Neuron (in vitro differentiated cells): ENCODE results near the gene MBP.

Source experiments
- H2AFZ ChIP-seq: one replicate; pipeline ENCODE4 v1.6.1; 2013; ENCODE audit warnings: low read depth, mild to moderate bottlenecking, inconsistent platforms, low read length, moderate library complexity
- H3K27me3 ChIP-seq: one replicate; pipeline ENCODE4 v1.6.1; 2013; ENCODE audit warnings: low read length; ENCODE audit not compliant: insufficient read depth
- H3K36me3 ChIP-seq: one replicate; pipeline ENCODE4 v1.6.1; 2013; ENCODE audit warnings: low read length; ENCODE audit not compliant: insufficient read depth
- H3K4me1 ChIP-seq: one replicate; pipeline ENCODE4 v1.6.1; 2013; ENCODE audit warnings: low read length; ENCODE audit not compliant: insufficient read depth
- H3K4me3 ChIP-seq: 2 replicates; pipeline ENCODE4 v1.5.1; 2013; ENCODE audit warnings: mild to moderate bottlenecking, low read length, moderate library complexity
- H3K9me3 ChIP-seq: one replicate; pipeline ENCODE4 v1.6.1; 2013; ENCODE audit warnings: low read length

MBP gene

GRCh38 chr18:77058290-77058835 is 74.2 kb downstream of the MBP start:
- H3K36me3 ChIP-seq = no peaks in the 10 kb centered on the region
- no peak overlapping the region for H2AFZ ChIP-seq
- no peaks in the 10 kb centered on the region for H3K9me3 ChIP-seq
- peaks cover 19% of the 10 kb centered on the region for H3K4me1 ChIP-seq
- no peak overlapping the region for H3K4me3 ChIP-seq
- no peaks in the 10 kb centered on the region for H3K27me3 ChIP-seq

DNA sequence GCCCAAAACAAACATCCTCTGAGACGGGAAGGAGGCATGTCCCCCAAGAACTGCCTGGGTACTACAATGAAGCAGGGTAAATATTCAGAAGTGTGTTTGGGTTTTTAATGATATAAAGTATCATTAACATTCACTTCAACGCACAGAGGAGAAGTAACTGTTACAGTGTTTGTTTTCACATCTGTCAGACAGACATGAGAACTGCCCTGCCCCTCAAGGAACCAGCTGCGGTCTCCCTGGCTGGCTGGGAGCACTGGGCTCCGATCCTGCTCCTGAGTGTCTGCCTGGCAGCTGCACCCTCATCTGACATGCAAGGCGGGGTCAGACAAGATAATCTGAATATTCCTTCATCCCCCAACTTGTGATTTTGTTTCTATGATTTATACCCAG is 75.6 kb downstream of the MBP start:
- no peak overlapping the region for H3K4me3 ChIP-seq
- no peak overlapping the region for H2AFZ ChIP-seq
- no peaks in the 10 kb centered on the region for H3K36me3 ChIP-seq
- H3K9me3 ChIP-seq = no peaks in the 10 kb centered on the region
- H3K27me3 ChIP-seq = no peaks in the 10 kb centered on the region
- peaks cover 27% of the 10 kb centered on the region for H3K4me1 ChIP-seq

DNA sequence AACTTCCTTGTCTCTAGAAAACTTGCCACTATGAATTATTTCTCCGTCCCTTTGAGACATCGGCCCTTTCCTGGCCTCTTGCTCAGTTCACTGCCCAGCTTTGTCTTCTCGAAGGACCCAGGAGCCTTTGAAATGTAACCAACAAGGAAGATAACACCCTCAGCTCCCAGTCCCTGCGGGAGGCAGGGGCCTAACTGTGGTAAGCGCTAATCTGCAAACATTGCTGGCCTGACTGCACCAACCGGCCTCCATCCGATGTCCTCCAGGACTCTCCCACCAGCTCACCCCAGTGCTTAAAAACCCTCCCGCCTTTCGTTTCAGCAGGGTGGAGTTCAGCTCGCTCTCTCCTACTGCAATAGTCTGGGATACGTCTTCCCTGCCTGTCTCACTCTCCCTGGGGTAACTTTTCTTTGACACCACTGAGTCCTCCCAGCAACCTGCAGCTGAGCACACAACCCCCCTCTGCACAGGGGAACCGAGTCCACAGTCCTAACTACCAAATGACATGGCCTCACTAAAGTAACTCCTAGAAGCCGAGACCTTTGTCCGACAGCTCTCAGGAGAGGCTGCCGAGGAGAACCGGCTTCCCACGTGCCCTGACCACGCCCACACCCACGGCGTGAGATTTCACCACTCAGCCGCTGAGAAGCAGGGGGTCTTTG is 76.1 kb downstream of the MBP start:
- Histone ChIP-seq H2AFZ (no peak overlapping the region), H3K4me3 (no peak overlapping the region), H3K4me1 (peaks cover 29% of the 10 kb centered on the region), H3K36me3 (no peaks in the 10 kb centered on the region), H3K27me3 (no peaks in the 10 kb centered on the region), H3K9me3 (no peaks in the 10 kb centered on the region)

DNA sequence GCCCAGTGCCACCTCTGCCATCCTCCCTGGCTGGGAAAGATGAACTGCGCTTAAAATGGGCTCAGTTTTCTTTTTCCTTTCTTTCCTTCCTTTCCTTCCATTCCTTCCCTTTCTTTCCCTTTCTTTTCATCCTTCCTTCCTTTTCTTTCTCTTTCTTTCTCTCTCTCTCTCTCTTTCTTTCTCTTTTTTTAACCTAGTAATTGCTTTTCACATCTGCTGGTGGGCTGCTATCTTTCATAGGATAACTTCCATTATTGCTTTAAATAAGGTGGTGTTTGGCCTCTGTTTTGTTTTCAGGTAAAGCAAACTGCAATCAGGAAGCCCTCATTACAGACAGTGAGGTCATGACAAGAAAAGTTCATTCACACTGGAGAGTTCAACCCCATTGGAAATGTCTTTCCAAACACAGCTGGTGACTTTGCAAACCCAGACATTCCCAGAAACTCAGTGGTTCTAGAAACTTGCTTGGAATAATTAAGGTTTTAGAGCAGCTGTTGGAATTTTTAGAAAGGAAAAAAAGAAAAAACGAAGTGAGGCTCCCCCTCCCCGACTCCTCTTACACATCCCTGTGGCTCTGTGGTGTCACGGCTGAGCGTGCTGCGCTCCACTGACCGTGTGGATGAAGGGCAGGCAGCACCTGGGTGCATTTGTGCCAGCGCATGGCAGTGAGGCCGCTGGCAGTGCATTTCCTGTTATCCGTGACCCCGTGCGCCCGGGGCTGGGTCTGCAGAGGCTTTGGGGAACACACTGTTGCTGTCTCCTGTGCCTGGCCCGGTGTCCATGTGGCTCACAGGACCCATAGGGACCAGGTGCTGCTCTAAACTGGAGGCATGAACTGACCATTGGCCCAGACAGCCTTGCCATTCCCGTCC is 76.9 kb downstream of the MBP start:
- Histone ChIP-seq H2AFZ (no peak overlapping the region), H3K9me3 (no peaks in the 10 kb centered on the region), H3K4me3 (no peak overlapping the region), H3K27me3 (no peaks in the 10 kb centered on the region), H3K36me3 (no peaks in the 10 kb centered on the region), H3K4me1 (peaks cover 29% of the 10 kb centered on the region)

DNA sequence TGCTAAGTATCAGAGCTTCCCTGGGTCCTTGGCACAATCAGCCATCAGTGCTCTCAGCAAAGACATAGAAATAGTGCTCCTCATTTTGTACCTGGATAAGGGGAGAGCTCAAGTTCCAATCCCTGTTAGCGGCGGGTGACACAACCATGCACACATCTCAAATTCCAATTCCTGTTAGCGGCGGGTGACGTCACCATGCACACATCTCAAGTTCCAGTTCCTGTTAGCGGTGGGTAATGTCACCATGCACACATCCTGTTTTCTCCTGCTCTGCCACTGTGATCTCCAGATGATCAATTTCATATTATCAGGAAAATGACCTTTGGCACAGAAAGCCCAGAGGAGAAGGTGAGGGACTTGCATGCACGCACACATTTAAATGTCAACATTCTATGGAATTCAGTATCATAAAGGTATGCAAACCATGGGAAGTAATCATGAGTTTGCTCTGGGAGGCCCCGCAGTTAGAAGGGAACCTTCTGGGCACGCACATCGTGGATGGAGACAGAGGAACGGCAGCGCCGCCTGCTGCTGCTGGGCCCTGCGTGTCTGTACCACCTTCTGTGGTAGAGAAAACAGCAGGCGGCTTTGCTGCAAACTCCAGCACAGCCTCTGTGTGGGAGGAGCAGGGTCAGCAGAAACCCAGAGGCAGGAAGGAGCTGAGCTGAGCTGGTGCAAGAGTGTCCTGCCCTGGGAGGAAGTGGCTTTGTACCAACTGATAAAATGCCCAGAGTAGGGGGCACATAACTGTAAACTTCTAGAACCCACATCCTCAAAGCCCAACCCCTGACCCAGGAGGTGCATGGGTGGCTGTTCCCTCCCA is 77.8 kb downstream of the MBP start:
- peaks cover 29% of the 10 kb centered on the region for H3K4me1 ChIP-seq

GRCh38 chr18:77054288-77054605 is 78.3 kb downstream of the MBP start:
- H3K36me3 ChIP-seq = no peaks in the 10 kb centered on the region
- no peaks in the 10 kb centered on the region for H3K27me3 ChIP-seq
- peaks cover 29% of the 10 kb centered on the region for H3K4me1 ChIP-seq
- no peak overlapping the region for H2AFZ ChIP-seq
- H3K4me3 ChIP-seq = no peak overlapping the region
- H3K9me3 ChIP-seq = no peaks in the 10 kb centered on the region

More for the DNA sequence above, 77.8 kb downstream of the MBP start:
- H3K9me3 ChIP-seq = no peaks in the 10 kb centered on the region
- H3K4me3 ChIP-seq = no peak overlapping the region
- H3K27me3 ChIP-seq = no peaks in the 10 kb centered on the region
- no peaks in the 10 kb centered on the region for H3K36me3 ChIP-seq
- H2AFZ ChIP-seq = no peak overlapping the region

GRCh38 chr18:77053616-77054287 is 78.8 kb downstream of the MBP start:
- Histone ChIP-seq H3K36me3 (no peaks in the 10 kb centered on the region), H2AFZ (no peak overlapping the region), H3K27me3 (no peaks in the 10 kb centered on the region), H3K4me3 (no peak overlapping the region), H3K4me1 (peaks cover 29% of the 10 kb centered on the region), H3K9me3 (no peaks in the 10 kb centered on the region)

DNA sequence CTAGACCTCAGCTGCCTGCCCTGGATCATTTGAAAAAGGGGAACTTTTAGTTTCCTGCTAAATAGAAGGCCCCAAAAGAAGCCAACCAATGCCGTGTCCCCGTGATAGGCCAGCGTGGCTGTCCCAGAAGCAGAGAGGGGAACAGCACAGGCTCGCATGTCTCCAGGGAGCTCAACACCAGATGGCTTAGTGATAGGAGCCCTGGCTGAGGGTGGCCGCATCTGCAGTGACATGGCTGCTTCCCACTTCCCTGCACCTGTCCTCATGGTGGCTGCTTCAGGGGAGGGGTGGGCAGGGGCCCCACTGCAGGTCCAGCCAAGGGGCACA is 79.6 kb downstream of the MBP start:
- H3K36me3 ChIP-seq = no peaks in the 10 kb centered on the region
- peaks cover 29% of the 10 kb centered on the region for H3K4me1 ChIP-seq
- H3K27me3 ChIP-seq = no peaks in the 10 kb centered on the region
- no peak overlapping the region for H2AFZ ChIP-seq
- no peaks in the 10 kb centered on the region for H3K9me3 ChIP-seq
- H3K4me3 ChIP-seq = no peak overlapping the region

DNA sequence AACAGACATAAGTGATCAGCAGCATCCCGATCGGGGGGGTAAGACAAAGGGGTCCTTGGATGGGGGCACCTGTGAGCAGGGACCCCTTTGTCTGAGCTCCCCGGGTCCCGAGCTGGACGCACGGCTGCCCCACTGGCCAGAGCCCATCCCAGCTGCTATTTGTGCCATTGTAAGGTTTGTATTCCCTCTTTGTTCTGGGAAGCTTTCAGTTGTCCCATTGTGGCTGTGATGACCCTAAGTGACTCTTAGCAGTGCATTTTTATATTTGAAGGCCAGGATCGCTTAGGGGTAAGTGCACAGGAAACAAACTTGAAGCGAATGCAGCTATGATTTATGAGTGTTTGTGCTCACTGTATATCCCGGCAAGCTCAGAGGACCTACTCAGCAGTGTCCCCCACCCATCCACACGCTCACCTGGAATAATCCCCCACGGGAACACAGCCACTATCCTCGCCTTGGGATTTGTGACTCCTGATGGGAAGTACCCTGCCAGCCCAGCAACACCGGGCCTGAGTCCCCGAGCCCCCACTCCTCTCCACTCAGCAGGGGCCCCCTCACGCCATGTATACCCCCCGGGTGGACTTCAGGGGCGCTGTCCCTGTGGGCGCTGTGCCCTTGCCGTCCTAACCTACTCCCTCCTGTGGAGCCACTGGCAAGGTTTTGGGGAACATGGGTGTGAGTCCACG is 80.1 kb downstream of the MBP start:
- Histone ChIP-seq H3K36me3 (no peaks in the 10 kb centered on the region), H2AFZ (no peak overlapping the region), H3K4me1 (peaks cover 29% of the 10 kb centered on the region), H3K9me3 (no peaks in the 10 kb centered on the region), H3K4me3 (no peak overlapping the region), H3K27me3 (no peaks in the 10 kb centered on the region)

GRCh38 chr18:77051581-77052296 is 80.8 kb downstream of the MBP start:
- Histone ChIP-seq H3K4me1 (peaks cover 29% of the 10 kb centered on the region), H3K36me3 (no peaks in the 10 kb centered on the region), H3K27me3 (no peaks in the 10 kb centered on the region), H3K9me3 (no peaks in the 10 kb centered on the region), H2AFZ (no peak overlapping the region), H3K4me3 (no peak overlapping the region)

- no peak overlapping the region for H3K4me3 ChIP-seq
- H3K36me3 ChIP-seq = no peaks in the 10 kb centered on the region
- no peaks in the 10 kb centered on the region for H3K9me3 ChIP-seq
- no peaks in the 10 kb centered on the region for H3K27me3 ChIP-seq
- no peak overlapping the region for H2AFZ ChIP-seq
- H3K4me1 ChIP-seq = peaks cover 15% of the 10 kb centered on the region
Measured at GRCh38 chr18:77049938-77050337, 82.6 kb downstream of the MBP start.
